CD4-positive, alpha-beta T cell treated with Interleukin-17A for 4 hours (primary cell): Measurements from ENCODE around the gene PDZRN3.
"Not testable (repeated sequence)": the region's sequence is repeated elsewhere in the genome, so short reads cannot be mapped to it uniquely, and the experiment has no call there.

Experiments used
- DNase-seq: peaks from one replicate; pipeline ENCODE4 v3.0.0-alpha.2; 2020; ENCODE audit warnings: mixed read lengths

PDZRN3 gene

DNA sequence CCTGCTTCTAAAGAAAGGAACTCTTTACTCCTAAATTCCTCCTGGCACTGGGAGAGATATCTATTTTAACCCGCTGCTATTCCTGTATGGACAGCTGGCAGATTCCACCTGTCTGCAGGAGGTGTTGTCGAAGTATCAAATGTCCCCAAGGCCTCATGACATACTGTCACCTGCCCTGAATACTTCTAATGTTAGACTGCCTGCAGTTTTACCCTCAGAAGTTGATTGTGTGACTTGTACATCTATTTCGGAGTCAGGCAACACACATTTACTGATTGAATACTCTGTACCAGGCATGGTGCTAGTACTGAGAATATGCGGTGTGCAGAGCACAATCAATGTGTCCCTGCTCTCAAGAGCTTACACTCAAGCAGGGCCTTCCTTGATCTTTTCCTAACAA lies 38.6 kb downstream of the PDZRN3 start:
- DNase-seq, result no peak

DNA sequence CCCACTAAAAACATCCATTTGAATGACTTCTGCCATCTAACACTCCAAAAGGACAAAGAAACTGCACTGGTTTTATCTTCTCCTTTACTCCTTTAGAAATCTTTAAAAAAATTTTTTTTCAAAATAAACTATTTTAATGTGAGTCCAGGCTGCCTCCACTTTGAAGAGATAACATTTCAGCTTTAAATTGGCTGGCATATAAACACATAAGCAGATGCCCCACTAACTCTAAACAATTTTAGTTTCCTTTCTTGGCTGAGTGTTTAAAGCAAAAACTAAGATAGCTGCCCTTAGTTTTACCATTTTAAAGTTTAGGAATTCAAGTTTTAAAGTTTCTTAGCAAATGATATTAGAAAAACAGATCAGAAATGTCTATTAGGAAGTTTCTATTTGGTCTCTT lies 39.9 kb downstream of the PDZRN3 start:
- DNase-seq, result no peak

DNA sequence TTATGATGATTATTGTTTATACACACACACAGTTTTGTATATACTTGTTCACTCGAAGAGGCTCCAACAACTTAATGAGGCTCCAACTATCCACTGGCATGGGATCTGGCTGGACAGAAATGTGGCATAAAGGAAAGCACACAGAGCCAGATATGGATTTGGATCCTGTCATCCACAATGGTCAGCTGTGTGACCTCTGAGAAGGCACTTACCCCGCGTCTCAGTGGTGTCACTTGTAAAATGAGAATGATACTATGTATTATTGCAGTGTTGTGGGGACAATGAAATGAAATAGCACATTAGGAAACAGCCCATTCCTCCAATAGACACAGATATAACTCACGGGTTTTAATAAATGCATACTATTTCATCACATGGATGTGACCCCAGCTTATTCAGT lies 42.2 kb downstream of the PDZRN3 start:
- DNase-seq, result no peak

DNA sequence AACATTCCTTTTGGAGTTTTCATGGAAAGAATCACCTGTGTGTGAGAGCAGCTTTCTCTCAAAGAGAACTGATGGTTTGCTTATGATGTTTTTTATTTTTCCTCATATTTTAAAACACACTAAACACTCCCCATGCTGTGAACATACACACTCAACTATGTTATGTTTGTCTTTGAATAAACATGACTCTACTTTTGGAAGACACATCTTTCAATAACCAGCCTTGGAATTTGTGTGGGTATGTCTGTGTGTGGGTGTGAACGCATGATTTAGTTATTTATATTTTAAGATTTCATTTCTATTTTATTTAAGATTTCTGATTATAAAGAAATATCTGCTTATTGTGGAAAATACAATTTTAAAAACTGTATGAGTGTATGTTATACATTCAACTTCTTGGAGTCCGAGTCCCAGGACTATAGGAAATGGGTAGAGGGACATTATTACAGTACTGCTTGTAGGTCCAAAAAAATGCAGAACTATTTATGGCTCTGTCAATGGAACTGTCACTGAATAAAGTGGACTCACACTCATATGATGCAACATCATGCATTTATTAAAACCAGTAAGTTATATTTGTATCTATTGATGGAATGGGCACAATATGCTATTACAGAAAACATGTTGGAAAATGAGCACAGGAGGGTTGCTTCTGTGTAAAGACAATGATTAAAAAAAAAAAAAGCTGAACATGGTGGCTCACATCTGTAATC lies 43.5 kb downstream of the PDZRN3 start:
- no peak for DNase-seq

DNA sequence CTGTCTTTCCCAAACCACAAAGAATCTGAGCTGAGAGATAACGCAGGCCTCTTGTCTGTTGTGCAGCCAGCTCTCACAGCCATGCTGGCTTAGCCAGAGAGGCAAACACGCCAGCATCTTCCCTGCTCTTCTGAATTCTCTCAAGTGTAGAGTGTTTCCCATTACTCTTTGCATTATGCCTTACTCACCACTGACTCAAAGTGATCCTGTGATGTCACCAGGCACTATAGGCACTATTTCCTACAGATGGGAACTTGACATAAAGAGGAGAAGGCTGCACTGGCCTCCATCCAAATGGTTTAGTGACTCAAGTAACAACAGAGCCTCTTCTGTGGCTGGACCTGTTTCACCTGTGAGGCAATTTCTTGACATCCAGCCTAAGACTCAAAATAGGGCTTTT lies 44.4 kb downstream of the PDZRN3 start:
- no peak for DNase-seq

DNA sequence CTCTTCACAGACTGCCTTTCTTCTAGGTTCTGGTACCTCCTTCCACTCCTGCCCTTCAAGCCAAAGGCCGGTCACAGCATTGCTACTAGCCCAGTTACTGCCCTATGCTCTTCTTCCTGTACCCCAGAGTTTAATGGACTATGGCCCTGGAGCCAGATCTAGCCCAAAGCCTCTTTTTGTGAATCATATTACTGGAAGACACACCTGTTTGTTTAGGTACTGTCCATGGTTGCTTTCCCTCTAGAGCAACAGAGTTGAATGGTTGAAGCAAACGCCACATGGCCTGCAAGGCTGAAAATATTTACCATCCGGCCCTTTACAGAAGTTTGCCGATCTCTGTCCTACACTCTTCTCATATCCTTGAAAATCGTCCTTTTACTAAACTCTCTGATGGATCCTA lies 47.0 kb downstream of the PDZRN3 start:
- DNase-seq, result no peak

DNA sequence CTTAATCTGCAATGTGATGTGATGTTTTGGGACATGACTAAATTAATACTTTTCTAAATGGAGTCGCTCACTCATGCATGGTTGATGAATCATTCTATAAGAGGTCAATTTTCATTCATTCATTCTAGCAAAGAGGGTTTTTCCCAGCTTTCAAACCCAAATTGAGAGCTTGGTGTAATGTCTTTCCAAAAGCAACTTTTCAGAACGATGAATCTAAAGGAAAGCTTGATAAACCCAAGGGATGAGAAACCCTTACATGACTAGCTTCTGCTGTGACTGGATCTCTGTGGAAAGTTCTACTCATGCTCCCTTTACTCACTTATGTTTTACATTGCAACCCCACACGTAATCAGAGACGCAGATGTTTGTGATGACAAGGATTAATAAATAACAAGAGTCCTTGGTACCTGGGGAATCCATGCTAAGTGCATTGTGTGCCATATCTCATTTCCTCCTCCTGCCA lies 47.7 kb downstream of the PDZRN3 start:
- DNase-seq, result no peak

DNA sequence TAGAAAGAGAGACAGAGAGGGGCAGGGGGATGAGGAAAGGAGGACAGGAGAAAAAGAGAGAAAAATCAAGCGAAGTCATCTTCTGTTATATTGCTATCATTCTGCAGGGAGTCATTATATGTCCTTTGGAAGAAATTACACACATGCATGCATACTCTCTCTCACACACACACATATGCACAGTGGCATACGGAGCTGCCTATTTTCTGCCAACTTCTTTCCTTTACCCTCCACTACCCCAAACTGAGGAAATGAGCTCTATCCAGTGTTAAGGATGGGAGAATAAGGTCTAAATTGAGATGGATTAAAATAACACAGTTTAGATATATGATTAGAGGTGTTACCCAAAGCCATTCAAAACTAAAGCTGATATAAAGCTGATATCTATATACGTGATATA lies 48.8 kb downstream of the PDZRN3 start:
- DNase-seq, result no peak

DNA sequence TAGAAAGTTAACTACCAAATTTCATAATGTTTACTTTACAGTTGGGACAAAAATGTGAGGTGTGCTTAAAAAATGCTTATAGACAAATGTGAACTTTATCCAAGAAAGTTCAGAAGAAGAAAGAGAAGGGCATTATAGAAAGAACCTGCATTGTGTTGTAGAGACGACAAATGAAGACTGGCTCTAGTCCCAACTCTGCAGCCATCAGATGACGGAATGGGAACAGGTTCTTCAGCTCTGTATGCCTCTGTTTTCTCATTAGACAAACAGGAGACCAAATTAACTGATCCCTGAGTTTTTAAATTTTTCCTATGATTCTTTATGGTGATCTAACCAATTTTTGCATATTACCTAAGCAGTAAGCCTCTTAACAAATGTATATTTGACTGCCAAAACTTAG lies 49.2 kb downstream of the PDZRN3 start:
- no peak for DNase-seq

DNA sequence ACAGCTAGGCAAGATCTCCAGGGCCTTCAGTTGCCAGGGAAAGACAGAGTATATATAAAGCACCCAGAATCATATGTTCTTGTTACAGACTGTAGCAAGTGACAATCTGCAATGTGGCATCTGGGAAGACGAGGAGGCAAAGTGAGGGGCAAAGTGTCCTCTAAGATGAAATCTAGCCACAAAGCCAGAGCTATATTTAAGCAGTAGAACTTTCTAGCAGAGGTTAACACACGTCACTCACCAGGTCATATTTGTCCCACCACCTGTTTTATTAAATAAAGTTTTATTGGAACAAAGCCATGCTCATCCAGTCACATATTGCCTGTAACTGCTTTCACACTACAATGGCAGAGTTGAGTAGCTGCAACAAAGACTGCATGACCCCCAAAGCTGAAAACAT lies 51.5 kb downstream of the PDZRN3 start:
- DNase-seq, result no peak

DNA sequence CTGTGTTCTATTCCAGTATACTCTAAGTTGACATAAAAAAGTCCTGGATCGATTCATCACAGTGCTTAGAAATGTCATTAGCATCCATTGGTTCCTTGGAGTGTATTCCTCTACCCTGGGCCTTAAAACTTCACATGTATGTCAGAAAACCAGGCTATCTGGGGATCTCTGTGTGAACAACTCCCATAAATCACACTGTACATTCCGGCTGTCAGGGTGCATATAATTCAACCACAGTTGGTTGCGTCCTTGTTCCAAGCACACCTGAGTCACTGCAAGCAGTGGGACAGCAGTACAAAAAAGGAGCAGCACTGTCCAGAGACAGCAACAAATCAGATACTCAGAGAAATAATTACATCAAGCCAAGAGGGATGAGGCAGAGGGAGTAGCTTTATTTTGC lies 52.4 kb downstream of the PDZRN3 start:
- DNase-seq, result no peak

DNA sequence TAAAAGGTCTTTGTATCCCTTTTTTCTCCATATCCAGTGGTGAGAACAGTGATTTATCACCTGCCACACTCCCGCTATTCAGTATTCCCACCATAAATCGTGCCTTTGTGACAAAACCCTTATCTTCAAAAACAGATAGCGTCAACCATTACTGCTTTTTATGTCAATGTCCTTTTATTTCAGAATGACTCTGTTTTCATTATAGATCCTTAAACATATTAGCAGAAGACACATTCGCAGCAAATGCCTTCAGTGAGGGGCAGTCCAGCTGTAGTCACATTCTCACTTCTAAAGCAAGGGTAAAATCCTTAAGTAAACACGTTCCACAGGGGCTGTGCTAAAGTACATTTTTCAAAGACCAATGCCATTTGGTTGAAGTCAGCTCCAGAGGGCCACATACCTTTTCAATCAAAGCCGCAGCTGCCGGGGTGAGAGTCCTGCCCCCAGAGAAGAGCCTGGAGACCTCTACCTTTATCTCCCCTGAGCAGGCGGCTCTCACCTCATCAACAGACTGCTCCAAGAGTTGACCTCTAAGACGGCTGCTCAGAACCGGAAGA lies 53.4 kb downstream of the PDZRN3 start:
- DNase-seq, result no peak

DNA sequence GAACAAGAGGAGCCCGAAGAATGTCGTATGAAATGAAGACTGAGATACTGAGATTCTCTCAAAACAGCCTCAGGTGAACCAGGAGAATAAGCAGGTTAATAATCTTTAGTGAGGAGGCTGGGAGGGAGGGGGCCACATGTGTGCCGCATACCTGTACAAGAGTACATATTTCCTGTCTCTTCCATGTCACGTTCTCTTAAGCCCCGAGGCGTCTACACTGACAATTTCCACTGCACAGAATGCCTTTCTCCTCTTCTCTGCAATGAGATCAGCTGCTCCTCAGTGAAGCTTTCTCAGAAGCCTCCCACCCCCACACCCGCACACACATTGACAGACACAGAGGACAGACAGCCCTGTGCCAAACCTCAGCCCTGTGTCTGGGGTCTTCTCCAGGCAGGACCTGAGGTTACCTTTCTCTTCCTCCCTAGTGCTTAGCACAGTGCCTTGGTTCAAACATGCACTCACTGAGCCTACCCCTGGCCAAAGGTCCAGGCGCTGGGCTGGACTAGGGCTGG lies 55.4 kb downstream of the PDZRN3 start:
- DNase-seq, result no peak

DNA sequence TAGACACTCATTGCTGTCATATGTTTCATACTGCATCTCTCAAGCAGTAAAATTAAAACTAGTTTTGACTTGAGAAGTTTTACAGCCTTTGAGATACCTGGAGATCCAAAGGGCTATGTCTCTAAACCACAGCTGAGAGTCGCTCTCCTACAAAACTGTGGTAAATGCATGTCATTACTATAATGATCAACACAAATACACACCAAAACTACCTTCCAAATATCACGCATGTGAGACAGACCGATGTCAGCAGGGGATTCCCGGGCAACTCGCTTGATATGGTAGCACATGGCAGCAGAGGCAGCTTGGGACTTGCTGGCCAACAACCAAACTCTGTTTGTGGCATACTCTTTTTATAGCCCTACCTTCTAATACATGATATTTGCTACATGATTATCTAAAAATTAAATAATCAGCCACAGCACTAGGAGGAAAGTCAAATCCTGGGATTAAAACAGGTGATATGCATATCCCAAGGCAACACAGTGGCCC lies 56.3 kb downstream of the PDZRN3 start:
- no peak for DNase-seq

DNA sequence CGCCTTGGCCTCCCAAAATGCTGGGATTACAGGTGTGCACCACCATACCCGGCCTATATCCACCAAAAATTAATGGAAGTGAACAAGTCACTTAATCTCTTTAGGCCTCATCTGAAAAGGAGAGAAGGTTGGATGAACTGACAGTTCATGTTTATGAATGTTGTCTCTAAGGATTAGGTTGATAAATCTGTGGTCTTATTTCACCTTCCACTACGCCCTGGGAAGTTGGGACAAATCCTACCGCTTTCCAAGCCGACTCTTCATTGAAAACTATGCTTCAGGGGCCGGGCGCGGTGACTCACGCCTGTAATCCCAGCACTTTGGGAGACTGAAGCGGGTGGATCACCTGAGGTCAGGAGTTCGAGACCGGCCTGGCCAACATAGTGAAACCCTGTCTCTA lies 59.4 kb downstream of the PDZRN3 start:
- DNase-seq, result not testable (repeated sequence)

DNA sequence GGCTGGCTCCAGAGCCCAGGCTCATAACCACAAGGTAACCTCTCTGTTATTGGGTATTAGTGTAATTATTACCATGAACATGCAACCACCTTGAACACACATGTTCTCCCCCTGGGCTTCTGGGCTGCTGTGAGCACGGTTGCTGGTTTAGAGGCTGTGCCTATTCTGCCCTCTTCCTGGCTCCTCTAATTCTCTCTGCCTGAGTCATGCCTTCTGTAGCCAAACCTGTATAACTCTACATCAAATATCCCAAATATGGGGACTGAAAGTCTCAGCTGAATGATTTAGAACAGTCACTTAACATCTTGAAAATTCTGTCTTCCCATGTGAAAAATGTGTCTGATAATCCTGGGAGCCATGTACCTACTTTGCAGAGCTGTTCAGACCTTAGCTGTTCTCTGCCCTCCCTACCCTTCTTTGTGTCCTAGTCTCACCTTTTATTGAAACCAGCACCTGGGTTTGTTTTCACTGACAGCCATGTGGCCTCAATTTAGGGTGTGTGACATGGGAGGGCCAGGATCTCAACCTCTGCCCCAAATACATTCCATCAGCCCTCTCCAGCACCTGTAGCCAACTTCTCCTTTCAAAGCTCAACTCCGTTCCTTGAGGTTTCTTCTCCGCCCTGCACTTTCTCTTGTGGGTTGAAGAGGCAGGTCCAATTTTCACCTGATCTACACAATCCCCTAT lies 60.7 kb downstream of the PDZRN3 start:
- no peak for DNase-seq

DNA sequence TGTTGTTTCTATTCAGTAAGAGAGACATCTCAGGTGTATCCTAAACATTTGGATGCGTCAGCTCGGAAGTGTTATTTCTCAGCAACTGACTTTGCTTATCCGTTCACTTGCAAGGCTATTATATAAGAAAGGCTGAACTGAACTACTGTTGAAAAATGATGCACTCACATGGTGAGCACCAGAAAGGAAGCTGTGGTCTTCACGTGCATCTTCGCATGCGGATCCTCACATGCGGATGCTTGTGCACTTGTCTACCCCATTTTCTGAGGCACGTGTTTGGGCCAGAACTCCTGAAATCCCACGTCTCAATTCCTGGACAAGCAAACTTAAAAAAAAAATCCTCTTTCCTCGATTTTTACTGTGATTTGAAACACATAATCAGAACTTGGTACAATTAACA lies 63.2 kb downstream of the PDZRN3 start:
- no peak for DNase-seq

DNA sequence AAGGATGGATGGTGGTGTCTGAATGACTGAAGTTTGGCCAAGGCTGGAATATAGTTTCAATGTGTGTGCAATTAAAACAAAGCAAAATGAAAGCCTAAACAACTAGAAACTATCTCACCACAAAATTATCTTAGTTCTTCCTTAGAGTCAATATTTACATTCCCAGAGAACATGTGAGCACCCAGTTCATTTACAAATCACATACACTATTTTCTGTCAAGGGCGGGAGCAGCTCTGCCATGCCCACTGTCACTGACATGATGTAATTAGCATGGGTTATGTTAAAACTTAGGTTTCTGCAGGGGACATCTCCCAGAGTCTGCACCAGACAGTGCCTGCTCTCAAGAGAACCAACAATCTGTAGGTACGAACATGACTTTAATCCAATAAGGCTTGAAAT lies 65.0 kb downstream of the PDZRN3 start:
- no peak for DNase-seq

DNA sequence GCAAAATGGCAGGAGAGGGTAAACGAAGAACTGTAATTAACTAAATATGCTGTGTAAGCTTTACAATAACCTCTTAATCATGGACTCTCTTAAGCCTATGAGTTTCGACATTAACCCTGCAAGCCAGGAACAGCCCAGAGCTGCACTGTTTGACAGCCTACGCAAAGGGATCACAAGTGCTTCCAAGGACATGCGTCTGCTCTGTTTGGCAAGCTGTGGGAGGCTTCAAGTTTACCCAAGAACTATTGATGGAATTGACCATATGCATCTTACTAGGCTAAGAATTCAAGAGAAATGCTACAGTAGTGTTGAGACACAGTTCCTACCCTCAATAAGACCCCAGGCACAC lies 66.0 kb downstream of the PDZRN3 start:
- no peak for DNase-seq

DNA sequence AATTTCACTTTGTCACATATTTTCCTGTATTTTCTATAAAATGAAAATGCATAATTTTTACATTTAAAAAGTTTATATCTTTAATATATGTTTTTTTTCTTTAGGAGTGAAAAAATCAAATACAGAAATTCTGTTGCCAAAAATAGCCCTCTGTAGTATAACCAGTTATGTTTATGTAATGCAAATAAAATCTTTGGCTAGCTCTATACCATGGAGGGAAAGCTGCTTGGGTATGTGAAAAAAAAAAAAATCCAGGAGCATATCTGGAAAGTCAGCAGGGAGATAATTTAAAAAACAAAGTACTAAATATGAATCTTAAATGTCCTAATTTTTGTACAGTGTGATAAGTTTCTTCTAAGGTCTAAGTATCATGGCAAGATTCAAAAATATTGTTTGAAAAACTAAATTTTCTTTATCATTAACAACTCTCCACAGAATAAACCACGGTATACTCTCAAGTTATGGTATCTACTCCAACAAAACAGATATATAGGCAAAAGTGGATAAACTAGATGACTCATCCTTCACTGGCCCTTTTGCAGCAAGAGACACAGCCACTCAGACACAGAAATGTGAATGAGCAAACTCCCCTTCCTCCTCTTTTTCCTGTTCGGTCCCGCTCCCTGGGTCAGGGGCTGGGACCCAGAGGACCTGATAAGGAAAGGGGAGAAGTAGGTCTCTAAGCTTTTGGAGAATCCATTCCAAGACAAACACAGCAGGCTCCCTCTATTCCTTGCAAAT lies 66.6 kb downstream of the PDZRN3 start:
- no peak for DNase-seq

DNA sequence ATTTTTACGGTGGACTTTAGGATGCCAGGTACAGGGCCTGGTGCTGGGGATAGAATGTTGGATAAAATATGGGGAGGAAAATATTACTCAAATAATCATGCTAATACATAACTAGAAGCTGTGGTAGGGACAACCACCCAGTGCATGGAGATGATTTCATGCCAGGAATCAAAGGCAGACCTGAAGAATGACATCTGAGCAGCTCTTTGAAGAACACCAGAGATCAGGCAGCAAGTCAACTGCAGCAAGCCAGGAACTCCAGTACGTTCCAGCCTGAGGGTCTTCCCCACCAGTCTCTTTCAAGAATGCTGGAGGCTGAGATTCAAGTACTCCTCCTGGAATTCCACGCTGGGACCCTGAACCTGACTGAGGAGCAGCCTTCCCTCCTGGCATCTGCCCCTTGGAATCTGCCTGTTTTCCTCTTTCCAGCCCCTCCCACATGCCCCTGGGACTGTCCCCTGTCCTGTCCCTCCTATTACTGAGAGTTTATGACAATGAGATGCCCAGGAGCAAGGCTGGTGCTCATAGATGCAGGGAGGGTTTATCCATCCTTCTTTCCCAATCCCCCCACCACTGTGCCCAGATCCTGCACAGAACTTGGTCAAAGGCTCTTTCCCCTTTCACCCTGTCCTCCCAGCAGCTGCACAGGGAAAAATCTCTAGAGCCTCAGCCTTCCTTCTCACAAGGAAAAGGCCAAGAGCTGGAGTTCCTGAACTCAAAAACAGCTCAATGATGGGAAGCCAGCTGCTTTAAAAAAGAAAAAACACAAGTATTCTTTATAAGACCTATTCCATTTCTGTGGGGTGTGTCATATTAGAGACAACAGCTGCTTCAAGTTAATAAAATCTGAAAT lies 68.0 kb downstream of the PDZRN3 start:
- no peak for DNase-seq

DNA sequence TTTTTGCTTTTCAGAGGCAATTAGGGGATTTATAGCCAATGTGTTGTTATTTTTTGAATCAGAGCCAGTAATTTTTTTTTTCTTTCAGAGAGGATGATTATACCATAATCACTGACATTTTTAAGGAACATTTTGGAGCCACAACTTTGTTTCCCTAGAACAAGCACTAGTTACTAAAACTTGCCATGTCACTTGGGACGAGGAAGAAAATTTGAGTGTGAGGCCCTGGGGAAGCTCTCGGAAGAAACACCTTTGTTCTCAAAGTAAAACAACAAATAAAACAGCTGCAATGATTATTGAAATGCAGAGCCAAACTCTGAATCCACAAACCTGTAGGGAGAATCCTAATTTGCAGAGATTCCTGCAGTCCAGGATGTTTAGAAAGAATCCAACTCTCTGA lies 69.7 kb downstream of the PDZRN3 start:
- DNase-seq, result no peak
